Stimulated activated CD8-positive, alpha-beta memory T cell treated with anti-CD3 and anti-CD28 coated beads, Interleukin-15, amount 100 ng/mL, for 48 hours (primary cell): ENCODE results near the gene LPGAT1.
"Not testable (repeated sequence)": the region's sequence is repeated elsewhere in the genome, so short reads cannot be mapped to it uniquely, and the experiment has no call there.

Experiments
- DNase-seq, 2 donors: peaks; one replicate each; pipeline ENCODE4 v3.0.0-alpha.2; 2020; ENCODE audit warnings: low read depth in 2 of 2

The LPGAT1 gene

GRCh38 chr1:211735208-211736170, 95.1 kb downstream of the LPGAT1 start:
- DNase-seq: no peak

GRCh38 chr1:211734791-211735190, 95.8 kb downstream of the LPGAT1 start:
- no peak for DNase-seq

GRCh38 chr1:211734359-211734758, 96.2 kb downstream of the LPGAT1 start:
- DNase-seq: no peak

- no peak for DNase-seq
These were observed 98.1 kb downstream of the LPGAT1 start for GRCh38 chr1:211732293-211732980.

GRCh38 chr1:211731456-211732292, 98.9 kb downstream of the LPGAT1 start:
- DNase-seq: no peak

- no peak for DNase-seq
These were observed 100.2 kb downstream of the LPGAT1 start for GRCh38 chr1:211730347-211730746.

- no peak for DNase-seq
These were observed 101.3 kb downstream of the LPGAT1 start for GRCh38 chr1:211729238-211729637.

GRCh38 chr1:211726467-211726995, 104.0 kb downstream of the LPGAT1 start:
- DNase-seq: no peak

- no peak for DNase-seq
These were observed 105.8 kb downstream of the LPGAT1 start for GRCh38 chr1:211724687-211725196.

- DNase-seq: no peak
These were observed 107.3 kb downstream of the LPGAT1 start for GRCh38 chr1:211723273-211723672.

- no peak for DNase-seq
These were observed 108.0 kb downstream of the LPGAT1 start for GRCh38 chr1:211722277-211723175.

GRCh38 chr1:211716555-211716954, 114.0 kb downstream of the LPGAT1 start:
- DNase-seq: not testable (repeated sequence)

GRCh38 chr1:211715971-211716370, 114.6 kb downstream of the LPGAT1 start:
- no peak for DNase-seq

- no peak for DNase-seq
These were observed 116.4 kb downstream of the LPGAT1 start for GRCh38 chr1:211714154-211714553.

GRCh38 chr1:211713231-211713630, 117.3 kb downstream of the LPGAT1 start:
- DNase-seq: no peak

- DNase-seq: no peak
These were observed 119.3 kb downstream of the LPGAT1 start for GRCh38 chr1:211711315-211711705.

GRCh38 chr1:211710566-211711314, 119.8 kb downstream of the LPGAT1 start:
- DNase-seq: no peak

GRCh38 chr1:211708926-211709325, 121.6 kb downstream of the LPGAT1 start:
- no peak for DNase-seq

GRCh38 chr1:211708006-211708405, 122.6 kb downstream of the LPGAT1 start:
- no peak for DNase-seq
